ENCODE results near the gene ARFGAP1.
"Not testable (repeated sequence)": the region's sequence is repeated elsewhere in the genome, so short reads cannot be mapped to it uniquely, and the experiment has no call there.

Gene ARFGAP1

DNA sequence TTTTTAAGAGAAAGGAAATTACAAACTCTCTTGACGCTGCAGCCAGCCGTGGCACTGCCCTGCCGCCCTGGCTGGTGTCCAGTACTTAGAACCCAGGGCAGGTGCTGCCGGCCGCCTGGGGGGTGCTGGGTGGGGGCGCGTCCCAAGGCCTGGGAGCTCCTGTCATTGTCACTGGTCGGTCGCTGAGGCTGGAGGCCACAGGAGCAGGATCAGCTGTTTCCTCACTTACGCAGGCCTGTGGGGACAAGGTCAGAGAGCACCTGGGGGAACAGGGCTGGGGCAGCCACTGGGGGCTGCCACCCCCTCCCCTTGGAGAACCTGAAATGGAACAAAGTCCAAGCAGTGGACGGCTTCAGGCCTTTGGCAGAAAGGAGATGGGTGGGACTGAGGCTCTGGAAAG is 31.3 kb upstream of the ARFGAP1 start:
- no peak for DNase-seq

DNA sequence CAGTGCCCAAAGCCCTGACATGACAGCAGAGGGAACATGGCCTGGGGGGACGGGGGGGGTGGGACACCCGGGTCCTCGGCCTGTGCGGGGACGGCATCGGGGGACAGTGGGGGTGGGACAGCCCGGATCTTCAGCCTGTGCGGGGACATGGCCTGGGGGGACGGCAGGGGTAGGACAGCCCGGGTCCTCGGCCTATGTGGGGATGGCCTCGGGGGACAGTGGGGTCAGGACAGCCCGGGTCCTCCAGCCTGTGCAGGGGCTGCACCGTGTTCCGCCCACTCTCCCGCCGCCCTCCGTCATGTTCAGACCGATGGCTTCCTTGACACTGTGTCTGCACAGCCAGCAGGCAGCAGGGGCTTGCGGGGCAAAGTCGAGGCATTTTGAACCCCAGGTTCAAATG is 29.9 kb upstream of the ARFGAP1 start:
- no peak for DNase-seq

DNA sequence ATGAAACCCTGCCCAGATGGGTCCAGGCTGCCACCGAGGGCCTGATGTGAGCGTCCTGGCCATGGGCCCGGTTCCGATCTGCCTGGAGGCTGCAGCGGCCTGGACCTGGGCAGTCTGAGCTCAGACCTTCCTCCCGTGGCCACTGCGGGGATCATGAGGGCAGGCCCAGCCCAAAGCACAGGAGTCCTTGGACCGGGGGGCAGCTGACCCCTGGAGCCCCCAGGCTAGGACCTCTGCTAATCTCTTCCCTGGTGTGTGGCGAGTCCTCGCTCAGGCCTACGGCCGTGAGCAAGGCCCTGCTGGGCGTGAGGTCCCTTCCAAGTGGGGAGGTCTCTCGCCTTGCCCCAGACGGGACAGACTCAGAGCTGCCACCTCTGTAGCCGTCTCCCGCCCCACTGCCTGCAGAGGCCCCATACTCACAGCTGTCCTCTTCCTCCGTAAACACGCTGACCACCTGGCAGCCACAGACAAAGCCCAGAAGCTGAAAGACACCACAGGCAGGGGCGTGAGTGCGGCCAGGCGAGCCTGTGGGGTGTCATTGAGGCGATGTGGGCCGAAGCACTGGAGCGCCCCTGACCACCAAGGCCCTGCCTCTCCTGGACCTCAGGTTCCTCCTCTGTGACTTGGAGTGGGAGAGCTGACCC is 28.9 kb upstream of the ARFGAP1 start:
- DNase-seq = no peak

DNA sequence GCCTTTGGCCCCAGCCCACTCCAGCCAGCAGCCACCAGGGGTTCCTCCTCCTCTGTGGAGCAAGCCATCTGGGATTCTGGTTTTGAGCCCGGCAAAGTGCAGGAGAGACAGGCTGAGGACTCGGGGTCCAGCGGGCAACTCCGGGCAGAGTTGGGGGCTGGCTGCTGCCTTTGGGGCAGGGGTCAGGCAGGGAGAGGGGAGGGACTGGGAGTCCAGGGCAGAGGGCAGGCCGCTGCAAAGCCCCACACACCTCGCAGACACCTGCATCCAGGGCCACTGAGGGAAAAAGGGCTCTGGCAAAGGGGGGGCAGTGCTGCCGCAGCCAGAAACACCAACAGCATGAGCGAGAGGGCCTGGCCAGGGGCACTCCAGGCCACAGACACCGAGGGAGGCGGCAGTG is 28.1 kb upstream of the ARFGAP1 start:
- DNase-seq = no peak

DNA sequence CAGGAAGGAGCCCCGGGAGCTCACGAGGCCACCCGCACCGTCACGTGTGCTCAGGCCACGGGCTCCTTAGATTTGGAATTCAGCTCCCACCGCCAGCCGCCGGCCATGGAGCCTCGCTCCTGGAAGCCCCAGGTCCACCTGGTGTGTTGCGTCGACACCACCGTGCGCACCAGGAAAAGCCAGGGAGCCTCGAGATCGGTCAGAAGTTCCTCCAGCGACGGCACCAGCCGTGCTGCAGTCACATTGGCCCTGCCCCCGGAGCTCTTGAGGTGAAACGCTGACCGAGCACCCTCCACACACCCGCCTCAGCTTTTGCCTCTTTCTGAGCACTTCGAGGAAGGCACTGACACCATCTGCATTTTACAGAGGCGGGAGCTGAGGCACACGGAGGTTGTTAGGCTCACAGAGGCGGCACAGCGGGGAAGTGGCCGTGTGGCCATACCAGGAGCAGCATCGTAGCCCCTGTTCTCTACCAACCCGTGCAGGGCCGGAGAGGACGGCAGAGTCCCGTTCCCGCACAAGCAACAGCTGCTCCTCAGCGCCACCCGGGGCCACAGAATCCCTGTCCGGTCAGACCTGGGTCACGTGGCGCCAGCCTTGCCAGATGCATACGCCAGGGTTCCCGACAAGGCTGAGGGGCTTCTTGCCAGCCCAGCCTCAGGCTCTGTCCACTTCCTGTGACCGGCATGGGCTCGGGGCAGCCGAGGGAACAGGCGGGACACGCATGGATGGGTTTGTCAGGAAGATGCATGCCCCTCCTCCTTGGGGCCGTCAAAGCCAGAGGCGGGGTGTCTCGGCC is 25.9 kb upstream of the ARFGAP1 start:
- no peak for DNase-seq

DNA sequence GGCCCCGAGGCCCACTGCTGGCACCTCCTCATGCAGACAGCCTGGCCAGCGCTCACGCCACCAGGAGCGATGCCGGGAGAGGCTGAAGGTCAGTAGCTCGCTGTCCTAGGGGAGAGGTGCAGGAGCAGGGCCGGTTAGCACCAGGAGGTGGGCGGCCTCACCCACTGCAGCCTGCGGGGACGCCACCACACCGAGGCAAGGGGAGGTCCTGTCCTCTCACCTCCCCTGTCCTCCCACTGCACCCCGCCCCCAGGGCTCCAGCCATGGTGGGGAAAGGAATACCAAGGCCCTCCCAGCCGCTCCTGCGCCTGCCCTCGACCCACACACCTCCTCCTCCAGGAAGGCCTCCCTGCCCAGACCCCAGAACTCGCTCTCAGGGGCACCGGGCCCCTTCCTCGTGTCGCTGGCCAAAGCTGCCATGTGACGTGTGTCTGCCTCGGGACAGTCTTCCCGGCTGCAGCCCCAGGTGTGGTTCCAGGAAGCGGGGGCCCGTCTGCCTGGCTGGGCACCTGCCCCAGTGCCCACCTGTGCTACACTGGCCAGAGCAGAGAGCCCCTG is 24.9 kb upstream of the ARFGAP1 start:
- DNase-seq = no peak

DNA sequence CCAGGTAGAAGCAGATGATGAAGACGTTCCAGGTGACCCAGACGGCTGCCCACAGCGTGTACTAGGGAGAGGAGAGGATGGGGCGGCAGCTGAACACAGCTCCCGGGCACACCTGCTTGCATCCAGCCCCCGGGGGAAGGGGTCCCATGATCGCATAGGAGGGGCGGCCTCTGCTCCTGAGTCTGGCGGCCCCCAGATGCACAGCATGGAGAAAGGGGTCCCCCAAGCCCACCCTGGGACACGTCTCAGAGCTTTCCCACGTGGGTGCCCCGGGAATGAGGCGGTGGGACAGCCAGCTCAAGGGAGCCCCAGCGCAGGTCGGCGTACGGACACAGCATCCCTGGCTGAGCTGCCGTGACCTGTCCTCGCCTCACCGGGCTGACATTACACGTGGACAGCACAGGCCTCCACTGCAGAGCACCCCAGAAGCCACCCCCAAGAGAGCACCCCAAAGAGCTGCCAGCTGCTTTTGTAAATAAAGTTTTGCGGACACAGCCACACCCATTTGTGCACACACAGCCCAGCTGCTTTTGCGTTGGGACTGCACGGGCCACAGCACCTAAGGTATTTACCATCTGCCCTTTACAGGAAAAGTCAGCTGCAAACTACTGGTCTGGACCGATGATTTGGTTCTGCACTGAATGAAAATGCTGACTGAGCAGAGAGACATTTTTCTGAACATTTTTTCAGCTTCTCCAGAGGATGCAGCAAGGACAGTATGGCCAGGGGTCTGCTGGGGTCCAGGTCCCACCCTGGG is 23.6 kb upstream of the ARFGAP1 start:
- no peak for DNase-seq

DNA sequence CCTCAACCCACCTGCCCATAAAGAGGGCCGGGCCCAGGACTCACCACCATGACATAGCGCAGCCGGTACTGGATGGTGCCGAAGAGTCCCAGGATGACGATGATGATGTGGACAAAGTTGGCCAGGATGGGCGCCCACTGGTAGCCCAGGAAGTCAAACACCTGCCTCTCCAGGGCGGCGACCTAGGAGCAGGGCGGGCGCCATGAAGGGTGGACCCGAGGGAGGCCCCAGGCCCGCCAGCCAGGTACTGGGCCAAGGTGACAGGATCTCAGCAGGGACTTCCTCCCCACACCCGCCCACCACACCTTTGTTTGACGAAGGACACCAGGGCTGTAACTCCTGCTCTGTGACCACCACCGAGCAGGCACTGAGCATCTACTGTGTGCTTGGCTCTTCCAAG is 22.7 kb upstream of the ARFGAP1 start:
- no peak for DNase-seq

DNA sequence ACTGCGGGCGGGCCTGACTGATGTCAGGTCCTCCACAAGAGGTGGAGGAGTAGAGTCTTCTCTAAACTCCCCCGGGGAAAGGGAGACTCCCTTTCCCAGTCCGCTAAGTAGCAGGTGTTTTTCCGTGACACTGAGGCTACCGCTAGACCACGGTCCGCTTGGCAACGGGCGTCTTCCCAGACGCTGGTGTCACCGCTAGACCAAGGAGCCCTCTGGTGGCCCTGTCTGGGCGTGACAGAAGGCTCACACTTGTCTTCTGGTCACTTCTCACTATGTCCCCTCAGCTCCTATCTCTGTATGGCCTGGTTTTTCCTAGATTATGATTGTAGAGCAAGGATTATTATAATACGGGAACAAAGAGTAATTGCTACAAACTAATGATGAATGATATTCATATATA is 21.3 kb upstream of the ARFGAP1 start:
- DNase-seq = not testable (repeated sequence)

DNA sequence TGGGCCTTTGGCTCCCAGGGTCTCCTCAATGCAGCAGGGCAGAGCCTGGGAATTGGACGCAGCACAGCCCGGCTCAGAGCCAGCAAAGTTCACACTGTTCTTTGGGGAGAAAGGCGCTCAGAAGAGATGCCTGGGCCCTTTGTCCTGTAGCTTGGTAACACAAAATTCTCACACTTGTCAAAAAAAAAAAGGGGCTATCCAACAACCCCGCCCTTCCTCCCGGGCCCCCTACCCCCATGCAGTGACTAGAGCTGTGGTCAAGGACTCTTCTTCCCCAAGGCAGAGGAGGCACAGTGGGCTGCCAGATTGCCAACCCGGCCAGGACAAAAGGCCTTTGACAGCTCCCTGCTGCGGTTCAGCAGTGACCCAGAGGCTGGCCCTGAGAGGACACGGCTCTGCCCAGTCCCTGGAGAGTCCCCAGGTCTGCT is 20.3 kb upstream of the ARFGAP1 start:
- no peak for DNase-seq

DNA sequence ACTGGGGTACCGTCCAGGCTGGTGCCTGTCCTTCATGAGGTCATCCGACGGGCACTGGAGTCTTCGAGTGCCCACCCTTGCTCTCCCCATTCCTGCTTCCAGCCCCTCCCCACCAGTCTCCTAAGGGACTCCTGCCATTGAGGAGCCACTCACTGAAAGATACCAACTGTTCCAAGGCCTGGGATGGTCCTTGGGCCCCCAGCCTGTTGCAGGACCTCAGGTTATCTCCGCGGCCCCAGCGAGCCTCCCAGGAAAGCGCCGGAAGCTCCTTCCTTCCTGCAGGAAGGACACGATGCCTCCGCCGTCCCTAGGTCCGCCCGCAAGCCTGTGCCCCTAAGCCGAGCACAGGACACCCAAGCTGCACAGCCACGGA is 19.6 kb upstream of the ARFGAP1 start:
- no peak for DNase-seq

DNA sequence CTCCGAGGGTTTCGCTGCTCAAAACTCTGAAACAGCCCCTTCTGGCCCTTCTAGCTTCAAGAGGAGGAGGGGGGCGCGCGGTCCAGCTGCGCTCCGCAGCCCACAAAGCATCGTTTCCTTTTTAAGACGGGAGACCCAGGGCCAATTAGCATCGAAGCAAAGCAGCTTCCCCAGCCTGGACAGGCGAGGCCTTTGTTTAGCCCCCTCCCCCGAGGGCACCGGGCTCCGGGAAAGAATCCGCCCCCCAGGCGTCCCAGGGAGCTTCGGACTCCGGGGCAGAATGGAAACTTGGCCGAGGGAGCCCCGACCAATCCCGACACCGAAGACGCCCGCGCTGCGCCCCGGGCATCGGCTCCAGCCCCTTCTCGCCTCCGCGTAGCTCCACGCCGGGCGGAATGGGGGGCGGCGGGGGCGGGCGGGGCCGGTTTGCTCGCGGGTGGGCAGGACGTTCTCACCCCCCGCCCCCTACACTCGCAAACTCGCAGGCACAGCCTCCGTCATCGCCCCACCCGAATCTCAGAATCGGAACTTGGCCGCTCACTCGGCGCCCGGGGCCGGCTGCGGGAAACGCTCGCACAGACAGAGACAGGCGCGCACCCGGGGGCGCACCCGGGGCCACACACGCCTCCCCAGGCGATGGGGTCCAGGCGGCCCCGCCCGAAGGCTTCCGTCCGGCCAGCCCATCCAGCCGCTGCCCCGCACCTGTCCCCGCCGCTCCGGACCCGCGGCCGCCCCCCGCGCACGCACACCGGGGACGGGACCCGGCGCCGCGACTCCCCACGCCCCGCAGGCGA is 19.0 kb upstream of the ARFGAP1 start:
- DNase-seq = no peak

DNA sequence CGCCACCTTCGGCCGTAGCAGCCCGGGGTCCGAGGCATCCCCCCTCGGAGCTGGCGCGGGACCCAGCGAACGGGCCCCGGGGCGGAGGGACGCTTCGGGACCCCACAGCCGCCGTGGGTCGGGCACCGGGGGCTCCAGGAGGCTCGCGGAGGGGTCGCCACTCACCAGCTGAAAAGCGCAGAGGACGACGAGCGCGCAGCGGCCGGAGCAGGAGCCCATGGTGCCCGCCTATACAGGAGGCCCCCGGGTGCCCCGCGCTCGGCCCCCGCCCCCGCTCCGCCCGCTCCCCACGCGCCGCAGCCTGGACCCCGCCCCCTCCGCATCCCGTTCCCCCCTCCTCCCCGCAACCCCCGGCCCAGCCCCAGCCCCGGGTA is 18.4 kb upstream of the ARFGAP1 start, which contains the start of gene NKAIN4:
NKAIN4 (minus strand) TSS at position 232 of the 374 bp plus-strand sequence; CDS start at position 219, 13 bp downstream.
- no peak for DNase-seq

DNA sequence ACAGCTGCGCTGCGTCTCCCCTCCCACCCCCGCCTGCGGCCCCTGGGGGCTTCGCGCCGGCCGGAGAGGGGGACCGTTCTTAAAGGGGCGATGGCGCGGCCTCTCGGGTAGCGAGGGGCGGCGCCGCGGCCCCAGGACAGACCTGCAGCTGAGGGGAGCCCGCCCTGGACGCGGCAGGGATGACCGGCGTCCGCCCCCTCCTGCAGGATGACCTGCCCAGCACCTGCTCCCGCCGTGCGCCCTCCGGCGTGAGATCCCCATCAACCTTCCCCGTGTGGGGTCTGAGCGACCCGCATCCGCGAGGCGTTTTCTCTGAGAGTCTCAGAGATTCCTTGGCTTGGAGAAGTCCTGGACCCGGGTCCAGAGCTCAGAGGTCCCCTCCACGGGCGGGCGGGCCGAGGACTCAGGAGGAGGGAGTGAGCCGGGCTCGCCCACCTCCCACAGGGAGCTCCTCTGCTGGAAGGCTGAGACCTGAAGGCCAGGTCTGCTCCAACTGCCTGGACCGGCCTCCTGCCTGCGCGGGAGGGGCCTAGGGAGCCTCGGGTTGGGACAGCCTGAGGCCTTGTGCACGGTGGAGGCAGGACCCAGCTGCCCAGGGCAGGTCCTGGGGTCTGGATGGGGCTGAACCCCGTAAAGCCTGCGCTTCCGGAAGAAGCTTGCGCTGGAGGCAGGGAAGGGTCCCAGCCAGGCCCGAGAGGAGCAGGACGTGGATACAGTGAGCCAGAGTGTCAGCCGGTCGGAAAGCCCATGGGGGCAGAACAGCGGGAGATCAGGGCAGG is 17.8 kb upstream of the ARFGAP1 start:
- no peak for DNase-seq

DNA sequence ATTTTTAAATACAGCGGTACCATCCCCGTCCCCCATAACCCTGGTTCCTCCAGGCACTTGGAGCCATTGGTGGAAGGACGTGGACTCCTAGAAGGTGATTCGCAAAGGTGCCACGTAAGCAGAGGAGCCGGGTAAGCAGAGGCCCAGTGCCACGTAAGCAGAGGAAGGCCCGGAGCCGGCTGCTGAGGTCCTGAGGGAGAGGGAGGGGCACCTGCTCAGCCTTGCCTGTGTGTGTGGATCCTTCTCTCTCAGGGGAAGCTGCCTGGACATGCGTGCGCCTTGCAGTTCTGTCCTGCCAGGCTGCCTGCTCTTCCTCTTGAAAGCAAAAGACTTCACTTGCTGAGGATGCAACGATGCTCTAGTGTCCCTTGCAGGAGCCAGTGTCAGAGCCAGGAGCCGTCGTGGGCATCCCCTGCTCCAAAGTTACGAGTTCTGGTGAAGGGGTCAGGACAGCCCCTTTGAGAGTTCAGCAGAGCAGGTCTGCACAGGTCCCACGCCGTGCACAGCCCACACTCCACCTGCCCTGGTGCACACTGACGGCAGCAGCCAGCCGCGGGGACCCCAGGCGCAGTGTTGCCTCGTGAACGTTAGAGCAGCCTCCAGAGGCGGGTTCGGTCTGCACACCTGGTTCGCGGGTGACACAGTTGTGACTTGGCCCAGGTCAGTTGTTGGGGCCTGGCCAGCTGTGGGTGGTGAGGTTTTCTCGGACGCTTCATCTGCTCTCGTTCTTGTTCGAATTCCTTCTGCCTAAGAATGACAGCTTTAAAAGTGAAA is 16.5 kb upstream of the ARFGAP1 start:
- DNase-seq = no peak

DNA sequence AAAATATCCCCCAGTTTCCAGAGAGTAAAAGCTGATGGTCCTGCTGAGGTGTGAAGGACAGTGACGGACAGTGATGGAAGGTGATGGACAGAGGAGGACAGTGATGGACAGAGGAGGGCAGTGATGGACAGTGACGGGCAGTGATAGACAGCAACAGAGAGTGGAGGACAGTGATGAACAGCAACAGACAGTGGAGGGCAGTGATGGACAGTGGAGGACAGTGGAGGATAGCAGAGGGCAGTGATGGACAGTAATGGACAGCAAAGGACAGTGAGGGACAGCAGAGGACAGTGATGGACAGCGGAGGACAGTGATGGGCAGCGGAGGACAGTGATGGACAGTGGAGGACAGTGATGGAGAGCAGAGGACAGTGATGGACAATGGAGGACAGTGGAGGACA is 15.7 kb upstream of the ARFGAP1 start:
- DNase-seq = no peak

DNA sequence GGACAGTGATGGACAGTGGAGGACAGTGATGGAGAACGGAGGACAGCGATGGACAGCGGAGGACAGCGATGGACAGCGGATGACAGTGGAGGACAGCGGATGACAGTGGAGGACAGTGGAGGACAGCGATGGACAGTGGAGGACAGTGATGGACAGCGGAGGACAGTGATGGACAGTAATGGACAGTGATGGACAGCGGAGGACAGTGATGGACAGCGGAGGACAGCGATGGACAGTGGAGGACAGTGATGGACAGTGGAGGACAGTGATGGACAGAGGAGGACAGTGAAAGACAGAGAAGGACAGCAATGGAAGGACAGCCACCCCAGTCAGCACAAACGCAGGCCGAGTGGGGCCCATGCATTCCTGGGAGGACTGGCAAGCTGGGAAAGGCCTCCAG is 15.0 kb upstream of the ARFGAP1 start:
- no peak for DNase-seq

DNA sequence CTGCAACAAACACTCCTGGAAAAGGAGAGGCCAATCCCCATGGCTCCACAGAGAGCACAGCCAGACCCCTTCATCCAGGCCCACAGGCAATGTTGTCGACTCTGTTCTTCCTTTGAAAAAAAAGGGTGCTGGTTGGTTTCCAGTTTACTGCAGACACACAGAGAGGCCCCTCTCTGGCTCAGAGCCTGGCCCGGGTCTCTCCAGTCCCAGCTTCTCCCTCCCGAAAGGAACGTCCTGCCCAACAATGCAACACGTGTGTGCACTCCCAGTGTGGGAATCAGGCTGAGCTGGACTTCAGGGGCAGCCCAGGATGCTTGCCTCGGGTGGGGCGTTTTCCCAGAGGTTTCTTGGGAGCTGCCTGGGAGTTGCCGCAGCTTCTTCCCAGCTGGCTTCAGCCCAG is 13.8 kb upstream of the ARFGAP1 start:
- no peak for DNase-seq

DNA sequence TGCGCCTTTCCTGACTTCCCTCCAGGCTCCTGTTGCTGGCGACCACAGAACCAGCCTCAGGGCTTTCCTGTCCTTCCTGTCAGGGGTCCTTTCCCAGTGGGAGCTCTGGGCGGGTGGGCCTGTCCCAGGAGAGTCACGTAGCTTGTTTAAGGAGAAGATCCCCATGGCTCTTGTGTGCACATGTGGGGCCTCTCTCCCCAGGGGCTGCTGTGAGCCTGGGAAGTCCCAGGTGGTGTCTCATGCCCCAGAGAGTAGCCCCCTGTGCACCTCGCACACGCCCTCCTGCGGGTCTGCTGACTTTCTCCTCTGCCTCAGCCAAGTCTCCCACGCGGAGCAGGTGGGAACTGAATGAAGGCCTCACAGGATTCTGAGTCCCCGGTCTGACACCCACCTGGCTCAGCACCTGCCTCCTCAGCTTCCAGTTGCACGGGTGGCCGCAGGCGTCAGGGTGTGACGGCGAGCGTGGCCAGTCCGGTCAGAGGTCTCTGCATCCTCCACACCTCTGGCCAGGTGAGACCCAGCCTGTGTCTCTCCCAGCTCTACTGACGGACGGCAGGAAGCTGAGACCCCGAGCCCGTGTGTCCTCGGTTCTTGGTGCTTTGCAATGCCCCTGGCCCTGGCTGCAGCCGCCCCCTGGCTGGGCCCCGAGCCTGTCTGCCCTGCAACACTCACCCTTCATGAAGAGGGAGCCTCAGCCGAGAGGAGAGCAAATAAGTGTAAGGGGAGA is 12.7 kb upstream of the ARFGAP1 start:
- no peak for DNase-seq

DNA sequence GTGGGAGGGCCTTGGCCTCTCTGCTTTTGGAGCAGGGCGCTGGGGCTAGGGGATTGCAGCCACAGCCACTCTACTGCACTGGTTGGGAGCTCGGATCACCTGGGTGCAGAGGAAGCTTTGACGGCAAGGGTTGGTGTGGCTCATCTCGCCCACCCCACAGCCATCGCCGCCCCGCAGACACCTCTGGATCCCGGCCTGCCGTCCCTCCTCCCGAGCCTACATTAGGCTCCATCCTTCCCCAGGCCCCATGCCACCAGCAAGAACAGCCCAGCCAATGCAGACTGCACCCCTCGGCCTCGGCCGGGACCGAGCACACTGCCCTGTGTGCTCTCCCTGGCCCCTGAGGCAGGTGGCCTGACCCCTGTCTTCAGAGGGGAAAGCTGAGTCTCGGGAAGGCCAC is 12.1 kb upstream of the ARFGAP1 start:
- DNase-seq = no peak

Data from MV-4-11 (cell line).